GM18520 (cell line): ENCODE data around the gene SP3.

Source experiments
- ATAC-seq: cut with Tn5 transposase; IDR thresholded peaks from one replicate; pipeline ENCODE4 v1.9.1; 2021; ENCODE audit not compliant: unreplicated experiment

The SP3 gene

GRCh38 chr2:173969886-173970285, 4.7 kb upstream of the SP3 start:
- no peak for ATAC-seq

- no peak for ATAC-seq
These were observed 3.4 kb upstream of the SP3 start for GRCh38 chr2:173968551-173968950.

- ATAC-seq: no peak
These were observed 1.3 kb upstream of the SP3 start for GRCh38 chr2:173966274-173967098.

GRCh38 chr2:173964565-173965371, 405 bp downstream of the SP3 start:
- peak; percentile 2 for ATAC-seq

DNA sequence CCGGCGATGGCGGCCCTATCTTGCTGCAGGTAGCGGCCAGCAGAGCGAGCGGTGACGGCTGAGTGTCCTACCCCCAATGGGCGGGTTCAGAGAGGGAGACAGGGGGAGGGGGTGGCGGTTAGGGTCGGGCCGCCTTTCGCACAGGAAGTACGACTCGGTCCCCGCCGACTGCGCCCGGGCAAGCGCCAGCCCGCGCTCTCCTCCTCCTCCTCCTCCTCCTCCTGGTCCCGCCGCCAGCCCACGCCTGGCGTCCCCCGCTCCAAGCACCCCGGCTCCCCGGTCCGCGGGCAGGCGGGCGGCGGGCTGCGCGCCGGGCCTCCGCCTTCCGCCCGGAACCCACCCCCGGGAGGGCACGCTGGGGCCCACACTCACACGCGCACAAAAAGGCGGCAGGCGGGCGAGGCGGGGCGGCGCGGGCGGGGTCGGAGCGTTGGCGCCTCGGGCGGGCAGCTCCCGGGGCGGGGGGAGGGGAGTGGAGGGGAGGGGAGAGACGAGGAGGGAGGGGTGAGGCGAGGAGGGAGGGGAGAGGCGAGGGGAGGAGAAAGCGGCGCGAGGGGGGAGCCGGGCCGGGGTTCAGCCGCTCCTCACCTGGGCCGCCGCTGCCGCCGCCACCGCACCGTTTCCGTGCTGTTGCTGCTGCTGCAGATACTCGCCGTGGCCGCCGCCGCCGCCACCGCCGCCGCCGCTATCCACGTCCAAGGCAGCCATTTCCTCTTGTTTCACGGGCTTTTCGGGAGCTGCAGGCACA, 1.2 kb downstream of the SP3 start:
- ATAC-seq: peak; percentile 39

- peak; percentile 4 for ATAC-seq
These were observed 1.8 kb downstream of the SP3 start for GRCh38 chr2:173963323-173963816.

- no peak for ATAC-seq
These were observed 2.5 kb downstream of the SP3 start for GRCh38 chr2:173962583-173963110.

DNA sequence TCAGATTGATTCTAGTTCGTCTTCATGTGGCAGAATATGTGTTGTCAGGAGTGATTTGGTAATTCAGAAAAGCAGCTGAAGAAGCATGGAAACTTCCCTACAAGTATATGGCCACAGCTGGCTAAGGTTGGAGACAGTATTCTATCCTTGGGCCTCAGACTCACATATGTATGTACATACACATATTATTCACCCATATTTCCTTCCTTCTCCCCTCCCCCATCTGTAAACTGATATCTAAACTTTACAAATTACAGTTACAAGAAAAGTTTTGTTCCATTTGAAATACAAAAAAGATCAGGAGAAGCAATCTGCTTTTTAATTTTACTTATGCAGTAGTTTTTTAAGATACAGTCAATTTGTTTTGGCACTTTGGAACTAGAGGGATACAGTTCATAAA, 3.1 kb downstream of the SP3 start:
- ATAC-seq: no peak

DNA sequence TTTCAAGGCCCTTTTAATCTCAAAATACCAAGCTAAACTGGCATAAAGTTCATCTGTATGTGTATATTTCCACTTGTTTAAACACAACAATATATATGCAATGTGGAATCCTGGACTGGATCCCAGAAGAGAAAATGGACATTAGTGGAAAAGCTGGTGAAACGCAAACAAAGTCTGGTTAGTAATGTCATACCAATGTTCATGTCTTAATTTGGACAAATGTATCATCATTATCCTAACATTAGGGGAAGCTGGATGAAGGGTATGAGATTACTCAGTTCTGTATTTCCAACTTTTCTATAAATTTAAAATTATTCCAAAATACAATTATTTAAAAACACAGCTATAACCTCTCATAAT, 3.8 kb downstream of the SP3 start:
- no peak for ATAC-seq

DNA sequence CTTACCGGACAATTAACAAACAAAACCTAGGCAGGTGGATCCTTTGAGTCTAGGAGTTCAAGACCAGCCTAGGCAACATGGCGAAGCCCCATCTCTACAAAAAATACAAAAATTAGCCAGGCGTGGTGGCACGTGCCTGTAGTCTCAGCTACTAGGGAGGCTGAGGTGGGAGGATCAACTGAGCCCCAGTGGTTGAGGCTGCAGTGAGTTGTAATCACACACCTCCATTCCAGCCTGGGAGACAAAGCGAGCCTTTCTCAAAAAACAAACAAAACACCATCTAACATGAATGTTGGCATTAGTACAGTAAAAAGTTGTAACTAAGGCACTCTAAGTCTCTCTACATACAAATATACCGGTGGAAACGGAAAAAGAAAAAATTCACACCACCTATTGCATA, 5.3 kb downstream of the SP3 start:
- ATAC-seq: no peak

- ATAC-seq: no peak
These were observed 5.8 kb downstream of the SP3 start for GRCh38 chr2:173959358-173959884.

DNA sequence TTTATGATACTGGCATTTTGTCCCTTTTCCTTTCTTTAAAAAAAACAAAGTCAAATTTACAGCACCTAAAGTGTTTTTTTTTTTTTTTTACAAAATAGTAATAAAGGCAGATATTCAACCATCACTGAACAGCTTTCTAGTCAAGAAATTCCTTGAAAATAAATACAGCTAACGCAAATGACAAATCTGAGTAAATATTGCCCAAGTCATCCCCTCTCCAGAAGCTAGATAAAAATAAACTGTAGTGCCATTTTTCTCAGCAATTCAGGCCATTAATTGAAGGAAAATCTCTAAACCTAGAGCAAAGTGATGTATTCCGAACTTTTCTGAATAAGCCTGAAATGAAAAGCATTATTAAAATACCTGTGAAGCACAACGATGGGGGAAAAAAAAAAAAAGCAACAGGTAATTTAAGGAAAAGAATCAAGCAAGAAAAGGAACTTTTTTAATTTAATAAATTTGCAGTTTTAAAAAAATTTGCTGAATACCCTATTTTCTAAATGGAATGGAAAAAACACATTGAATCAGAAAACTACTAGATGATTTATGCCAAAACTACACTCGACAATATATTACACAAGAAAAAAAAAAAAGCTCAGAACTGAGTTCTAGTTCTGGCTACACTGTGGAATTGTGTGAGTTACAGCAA, 6.9 kb downstream of the SP3 start:
- ATAC-seq: no peak

- ATAC-seq: no peak
These were observed 7.7 kb downstream of the SP3 start for GRCh38 chr2:173957517-173957916.

GRCh38 chr2:173956454-173956853, 8.7 kb downstream of the SP3 start:
- ATAC-seq: no peak

DNA sequence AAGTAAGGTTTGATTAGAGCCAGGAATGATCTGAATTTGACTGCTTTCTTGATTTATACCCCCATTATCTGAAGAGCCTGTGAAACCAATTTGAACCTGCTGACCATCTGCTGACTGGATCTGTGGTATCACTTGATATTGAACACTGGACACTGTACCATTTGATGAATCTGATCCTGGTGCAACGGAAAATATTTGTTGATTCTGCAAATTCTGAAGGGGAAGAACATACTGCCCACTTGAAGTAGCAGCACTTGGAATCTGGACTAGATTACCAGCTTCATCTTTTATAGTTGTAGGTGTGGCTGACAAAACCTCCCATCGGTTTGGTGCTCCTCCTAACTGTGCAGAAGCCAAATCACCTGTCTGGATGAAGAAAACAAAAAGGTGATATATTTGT, 9.3 kb downstream of the SP3 start:
- ATAC-seq: no peak

- ATAC-seq: no peak
These were observed 10.2 kb downstream of the SP3 start for GRCh38 chr2:173955004-173955403.

- ATAC-seq: no peak
These were observed 12.1 kb downstream of the SP3 start for GRCh38 chr2:173953047-173953424.

DNA sequence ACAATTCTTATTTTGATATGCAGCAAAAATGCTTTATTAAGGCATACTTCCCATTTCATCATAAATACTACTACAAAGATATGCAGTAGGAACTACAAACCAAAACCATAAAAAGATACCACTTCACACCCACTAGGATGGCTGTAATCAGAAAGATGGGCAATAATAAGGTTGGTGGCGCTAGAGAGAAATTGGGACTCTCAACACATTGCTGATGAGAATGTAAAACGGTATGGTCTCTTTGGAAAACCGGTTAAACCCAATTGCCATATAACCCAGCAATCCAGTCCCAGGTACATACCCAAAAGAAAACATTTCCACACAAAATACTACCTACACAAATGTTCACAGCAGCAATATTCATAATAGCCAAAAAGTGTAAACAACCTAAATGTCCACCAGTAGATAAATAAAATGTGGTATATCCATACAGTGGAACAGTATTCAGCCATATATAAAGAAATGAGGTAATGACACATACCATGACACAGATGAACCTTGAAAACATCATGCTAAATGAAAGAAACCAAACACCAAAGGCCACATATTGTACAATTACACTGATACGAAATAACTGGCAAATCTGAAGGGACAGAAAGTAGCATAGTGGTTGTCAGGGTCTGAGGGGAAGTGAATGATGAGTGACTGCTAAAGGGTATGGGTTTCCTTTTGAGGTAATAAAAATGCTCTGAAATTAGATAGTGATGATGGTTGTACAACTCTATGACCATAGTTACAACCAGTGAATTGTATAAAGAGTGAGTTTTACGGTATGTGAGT, 12.7 kb downstream of the SP3 start:
- ATAC-seq: no peak

DNA sequence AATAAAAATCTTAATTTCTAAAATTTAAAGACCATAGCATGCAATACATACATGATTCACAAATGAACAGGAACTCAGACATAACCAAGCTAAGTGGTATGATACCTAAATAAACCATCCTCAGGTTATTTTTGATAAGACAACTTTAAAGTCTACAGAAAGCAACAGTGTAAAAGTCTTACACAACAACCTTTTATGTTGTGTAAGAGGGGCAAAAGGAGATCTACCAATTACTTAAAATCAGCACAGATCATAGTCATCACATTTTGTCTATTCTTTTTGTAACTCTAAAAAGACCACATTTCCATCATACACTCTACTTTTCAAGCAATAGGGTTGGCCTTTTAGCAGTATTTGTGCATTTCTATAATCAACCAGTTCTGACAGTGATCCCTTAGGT, 16.3 kb downstream of the SP3 start:
- no peak for ATAC-seq

GRCh38 chr2:173948198-173948597, 17.0 kb downstream of the SP3 start:
- ATAC-seq: no peak
